GM12878 (cell line): Measurements from ENCODE around the gene SMYD5. TPM values are rescaled to one million over a fixed set of nuclear protein-coding genes. Genes with fewer than 3 reads are reported as not detected.

Experiments
- BCL11A ChIP-seq: IDR thresholded peaks from 2 replicates; pipeline ENCODE4 v1.6.1; 2011; ENCODE audit warnings: low read depth, low read length
- BMI1 ChIP-seq: fragments of 450-650 bp; IDR thresholded peaks from 2 replicates; pipeline ENCODE4 v1.6.1; 2016; ENCODE audit warnings: mild to moderate bottlenecking, moderate library complexity, borderline replicate concordance
- BRCA1 ChIP-seq: IDR thresholded peaks from 2 replicates; pipeline ENCODE4 v1.6.1; 2011; ENCODE audit warnings: low read depth, low read length, improper control_type of control experiment
- CBX5 ChIP-seq: sonication (generic); IDR thresholded peaks from 2 replicates; pipeline ENCODE4 v1.6.1; 2016; ENCODE audit warnings: low read depth, moderate library complexity, mild to moderate bottlenecking, inconsistent platforms
- CHD2 ChIP-seq: IDR thresholded peaks from 2 replicates; pipeline ENCODE4 v1.6.1; 2011; ENCODE audit warnings: low read depth, low read length, improper control_type of control experiment, borderline replicate concordance
- CREB1 ChIP-seq: IDR thresholded peaks from 2 replicates; pipeline ENCODE4 v1.6.1; 2012; ENCODE audit warnings: low read depth, mild to moderate bottlenecking, inconsistent platforms
- EGR1 ChIP-seq, 2 experiments: IDR thresholded peaks; 1 replicate in 1 of 2; 2 replicates in 1 of 2; pipeline ENCODE4 v1.6.1; 2011 to 2012; ENCODE audit warnings: low read depth in 2 of 2, low read length in 2 of 2, borderline replicate concordance in 1 of 2, mild to moderate bottlenecking in 1 of 2, moderate library complexity in 1 of 2
- ELK1 ChIP-seq: IDR thresholded peaks from 2 replicates; pipeline ENCODE4 v1.6.1; 2012; ENCODE audit warnings: low read depth, low read length, improper control_type of control experiment
- EP300 ChIP-seq, 2 experiments: fragments of 150-350 bp in 1 of 2; IDR thresholded peaks; 2 replicates each; pipeline ENCODE4 v1.6.1; 2011 to 2012; ENCODE audit warnings: low read depth in 2 of 2, low read length in 2 of 2, borderline replicate concordance in 1 of 2, improper control_type of control experiment in 1 of 2, inconsistent platforms in 1 of 2; ENCODE audit not compliant: control insufficient read depth in 1 of 2
- GATAD2B ChIP-seq: fragments of 450-650 bp; conservative IDR thresholded peaks from 2 replicates; pipeline ENCODE4 v1.6.1; 2017; ENCODE audit warnings: low read depth, mild to moderate bottlenecking, moderate library complexity
- IRF4 ChIP-seq: IDR thresholded peaks from 2 replicates; pipeline ENCODE4 v1.6.1; 2011; ENCODE audit warnings: low read depth, low read length
- LARP7 ChIP-seq: fragments of 450-650 bp; IDR thresholded peaks from 2 replicates; pipeline ENCODE4 v1.6.1; 2017; ENCODE audit warnings: mild to moderate bottlenecking
- MLLT1 ChIP-seq: fragments of 450-650 bp; IDR thresholded peaks from 2 replicates; pipeline ENCODE4 v1.6.1; 2016; ENCODE audit warnings: mild to moderate bottlenecking
- MYC ChIP-seq: IDR thresholded peaks from 2 replicates; pipeline ENCODE4 v1.6.1; 2011; ENCODE audit warnings: mild to moderate bottlenecking, low read length, moderate library complexity, inconsistent platforms; ENCODE audit not compliant: insufficient read depth, insufficient replicate concordance, insufficient read length, severe bottlenecking
- RAD21 ChIP-seq: IDR thresholded peaks from 2 replicates; pipeline ENCODE4 v1.6.1; 2011; ENCODE audit warnings: mild to moderate bottlenecking, low read depth, low read length, moderate library complexity; ENCODE audit not compliant: insufficient read depth
- RCOR1 ChIP-seq: conservative IDR thresholded peaks from 2 replicates; pipeline ENCODE4 v1.6.1; 2012; ENCODE audit warnings: low read depth, low read length, improper control_type of control experiment
- RELA ChIP-seq: fragments of 450-650 bp; IDR thresholded peaks from 2 replicates; pipeline ENCODE4 v1.8.0; 2014; ENCODE audit warnings: borderline replicate concordance; ENCODE audit not compliant: partially characterized antibody
- SMARCA5 ChIP-seq: fragments of 450-650 bp; IDR thresholded peaks from 2 replicates; pipeline ENCODE4 v1.6.1; 2017; ENCODE audit warnings: mild to moderate bottlenecking
- SP1 ChIP-seq: IDR thresholded peaks from one replicate; pipeline ENCODE4 v1.6.1; 2011; ENCODE audit warnings: low read depth, low read length
- SPI1 ChIP-seq: IDR thresholded peaks from 2 replicates; pipeline ENCODE4 v1.6.1; 2011; ENCODE audit warnings: low read depth, mild to moderate bottlenecking, low read length, moderate library complexity, borderline replicate concordance; ENCODE audit not compliant: insufficient read depth
- YY1 ChIP-seq: IDR thresholded peaks from 2 replicates; pipeline ENCODE4 v1.6.1; 2011; ENCODE audit warnings: low read depth, mild to moderate bottlenecking, low read length
- ZBED1 ChIP-seq: IDR thresholded peaks from 2 replicates; pipeline ENCODE4 v1.6.1; 2016; ENCODE audit warnings: borderline replicate concordance
- ZZZ3 ChIP-seq: IDR thresholded peaks from 2 replicates; pipeline ENCODE4 v1.6.1; 2011; ENCODE audit warnings: low read depth; ENCODE audit not compliant: control insufficient read depth, insufficient read length
- polyA plus RNA-seq, 11 experiments: library from polyadenylated mRNA; depleted of rRNA in 4 of 11; unstranded in 6 of 11; stranded (reverse) in 5 of 11; fragments of >200 nt; fragmentation: Nextera tagmentation in 4 of 11; fragmentation: Illumina TruSeq in 1 of 11; extraction: Ambion mirVana in 4 of 11; extraction: Trizol in 1 of 11; gene quantifications; 1 replicate in 1 of 11; 2 replicates in 10 of 11; pipeline versions ENCODE4 v1.2.1 to v1.2.3, GENCODE V29; 2011 to 2016; ENCODE audit warnings: inconsistent platforms in 2 of 11, missing spikeins in 2 of 11, low read depth in 1 of 11
- total RNA-seq, 4 experiments: library from RNA; depleted of rRNA in 3 of 4; stranded (reverse); fragments of >200 nt in 3 of 4; fragmentation: Illumina TruSeq in 1 of 4; extraction: Trizol in 1 of 4; gene quantifications; 2 replicates each; pipeline versions ENCODE4 v1.2.1 to v1.2.3, GENCODE V29; 2013 to 2021
- TF ChIP-seq, protein P1 (sequence below), 3 experiments: IDR thresholded peaks in 2 of 3; conservative IDR thresholded peaks in 1 of 3; 2 replicates each; pipeline ENCODE4 v1.5.1; 2011; ENCODE audit warnings: low read depth in 3 of 3, low read length in 3 of 3, mild to moderate bottlenecking in 3 of 3, control low read depth in 2 of 3, moderate library complexity in 2 of 3, inconsistent platforms in 1 of 3, mixed read lengths in 1 of 3; ENCODE audit not compliant: control insufficient read depth in 2 of 3, insufficient read depth in 1 of 3; ENCODE audit errors: extremely low read depth in 1 of 3
- TF ChIP-seq, protein P2 (sequence below): IDR thresholded peaks from 2 replicates; pipeline ENCODE4 v1.6.1; 2011; ENCODE audit warnings: borderline replicate concordance, low read depth, mild to moderate bottlenecking, moderate library complexity, low read length; ENCODE audit not compliant: insufficient read depth, poor library complexity, severe bottlenecking

SMYD5 gene
- total and polyA plus RNA-seq, 10 of the 15 experiments (the other 5 are each of a cell fraction or from before 2014, with no cell fraction given) = 6.1 to 35.3 (median 26.4) TPM

- TF ChIP-seq EP300 (IDR thresholded peaks at IDR 0.05; ENCODE audit: borderline replicate concordance in 1 of 2, control insufficient read depth in 1 of 2, low read depth in 2 of 2, low read length in 2 of 2) (no peak), ZBED1 (no peak), ZZZ3 (no peak), RAD21 (no peak), YY1 (peak; percentile 23; the same call in 1 of the 2 replicates), RELA (no peak), MLLT1 (no peak), CREB1 (no peak), RCOR1 (no peak), MYC (no peak), SMARCA5 (0 out of 2 replicates have a peak, but pooled peaks have one; percentile 58), BMI1 (no peak), IRF4 (no peak), CBX5 (no peak), EGR1 (IDR thresholded peaks at IDR 0.05; ENCODE audit: borderline replicate concordance in 1 of 2, low read depth in 2 of 2, low read length in 2 of 2) (no peak), BRCA1 (no peak), BCL11A (no peak), CHD2 (no peak), SP1 (no peak), SPI1 (no peak), LARP7 (peak; percentile 53; the same call in 1 of the 2 replicates), ELK1 (no peak), GATAD2B (peak; percentile 13; the same call in 1 of the 2 replicates)
- TF ChIP-seq, protein P1, sequence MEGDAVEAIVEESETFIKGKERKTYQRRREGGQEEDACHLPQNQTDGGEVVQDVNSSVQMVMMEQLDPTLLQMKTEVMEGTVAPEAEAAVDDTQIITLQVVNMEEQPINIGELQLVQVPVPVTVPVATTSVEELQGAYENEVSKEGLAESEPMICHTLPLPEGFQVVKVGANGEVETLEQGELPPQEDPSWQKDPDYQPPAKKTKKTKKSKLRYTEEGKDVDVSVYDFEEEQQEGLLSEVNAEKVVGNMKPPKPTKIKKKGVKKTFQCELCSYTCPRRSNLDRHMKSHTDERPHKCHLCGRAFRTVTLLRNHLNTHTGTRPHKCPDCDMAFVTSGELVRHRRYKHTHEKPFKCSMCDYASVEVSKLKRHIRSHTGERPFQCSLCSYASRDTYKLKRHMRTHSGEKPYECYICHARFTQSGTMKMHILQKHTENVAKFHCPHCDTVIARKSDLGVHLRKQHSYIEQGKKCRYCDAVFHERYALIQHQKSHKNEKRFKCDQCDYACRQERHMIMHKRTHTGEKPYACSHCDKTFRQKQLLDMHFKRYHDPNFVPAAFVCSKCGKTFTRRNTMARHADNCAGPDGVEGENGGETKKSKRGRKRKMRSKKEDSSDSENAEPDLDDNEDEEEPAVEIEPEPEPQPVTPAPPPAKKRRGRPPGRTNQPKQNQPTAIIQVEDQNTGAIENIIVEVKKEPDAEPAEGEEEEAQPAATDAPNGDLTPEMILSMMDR (IDR thresholded peaks at IDR 0.05 in 2 of 3, conservative IDR thresholded peaks at IDR 0.05 in 1 of 3; ENCODE audit: control insufficient read depth in 2 of 3, extremely low read depth in 1 of 3, insufficient read depth in 1 of 3, low read depth in 3 of 3, low read length in 3 of 3) = peak in 2 of 3 experiments; percentile 10 to 12; a peak in 2 of 6 replicates
- TF ChIP-seq, protein P2, sequence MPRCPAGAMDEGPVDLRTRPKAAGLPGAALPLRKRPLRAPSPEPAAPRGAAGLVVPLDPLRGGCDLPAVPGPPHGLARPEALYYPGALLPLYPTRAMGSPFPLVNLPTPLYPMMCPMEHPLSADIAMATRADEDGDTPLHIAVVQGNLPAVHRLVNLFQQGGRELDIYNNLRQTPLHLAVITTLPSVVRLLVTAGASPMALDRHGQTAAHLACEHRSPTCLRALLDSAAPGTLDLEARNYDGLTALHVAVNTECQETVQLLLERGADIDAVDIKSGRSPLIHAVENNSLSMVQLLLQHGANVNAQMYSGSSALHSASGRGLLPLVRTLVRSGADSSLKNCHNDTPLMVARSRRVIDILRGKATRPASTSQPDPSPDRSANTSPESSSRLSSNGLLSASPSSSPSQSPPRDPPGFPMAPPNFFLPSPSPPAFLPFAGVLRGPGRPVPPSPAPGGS = no peak
These were observed 18.5 kb downstream of the SMYD5 start (continued) for GRCh38 chr2:73232403-73233153.
